ENCODE results near the gene CD22. TPM values are rescaled to one million over a fixed set of nuclear protein-coding genes. Genes with fewer than 3 reads are reported as not detected.

The CD22 gene
- total RNA-seq, 2 experiments from 2014 or later = 0.52 to 0.63 TPM

- H3K36me3 Mint-ChIP-seq (ENCODE audit: low read depth) = no peaks in the 10 kb centered on the region
- H3K9me3 Mint-ChIP-seq (ENCODE audit: insufficient read depth) = no peaks in the 10 kb centered on the region
- CTCF ChIA-PET = interaction anchor here (0.8 to 3.3 kb wide), 5 partner anchors 10 to 147 kb away, joined by 3 to 18 read pairs (median 4); no protein-coding TSS in a partner anchor
- DNase-seq (no peak), ATAC-seq (no peak)
- POLR2A ChIA-PET = no interaction called here
- peaks cover 9% of the 10 kb centered on the region for H3K27me3 Mint-ChIP-seq (ENCODE audit: low read depth)
- H3K4me3 Mint-ChIP-seq = peak overlapping the region; percentile 51
- H3K4me1 Mint-ChIP-seq (ENCODE audit: low read depth) = peaks cover 35% of the 10 kb centered on the region
- peak overlapping the region; percentile 50 for H3K27ac Mint-ChIP-seq
These were observed 18.9 kb downstream of the CD22 start for GRCh38 chr19:35347930-35348298.

GRCh38 chr19:35348911-35349611, 20.1 kb downstream of the CD22 start:
- CTCF ChIA-PET = interaction anchor here (1.1 to 3.3 kb wide), 4 partner anchors 15 to 146 kb away, joined by 3 to 18 read pairs (median 6); no protein-coding TSS in a partner anchor

GRCh38 chr19:35349614-35350521, 20.9 kb downstream of the CD22 start:
- Mint-ChIP-seq H3K9me3 (ENCODE audit: insufficient read depth) (no peaks in the 10 kb centered on the region), H3K4me3 (no peak overlapping the region), H3K27ac (no peak overlapping the region), H3K4me1 (ENCODE audit: low read depth) (peaks cover 36% of the 10 kb centered on the region), H3K36me3 (ENCODE audit: low read depth) (no peaks in the 10 kb centered on the region), H3K27me3 (ENCODE audit: low read depth) (peaks cover 4% of the 10 kb centered on the region)
- ATAC-seq (no peak), DNase-seq (no peak)
- ChIA-PET CTCF (interaction anchor here (1.1 to 3.3 kb wide), 4 partner anchors 16 to 146 kb away, joined by 3 to 18 read pairs (median 6); no protein-coding TSS in a partner anchor), POLR2A (no interaction called here)

More at GRCh38 chr19:35348911-35349611, 20.1 kb downstream of the CD22 start:
- Mint-ChIP-seq H3K4me3 (no peak overlapping the region), H3K4me1 (ENCODE audit: low read depth) (peaks cover 36% of the 10 kb centered on the region), H3K9me3 (ENCODE audit: insufficient read depth) (no peaks in the 10 kb centered on the region), H3K27me3 (ENCODE audit: low read depth) (peaks cover 4% of the 10 kb centered on the region), H3K27ac (no peak overlapping the region), H3K36me3 (ENCODE audit: low read depth) (no peaks in the 10 kb centered on the region)
- ATAC-seq (no peak), DNase-seq (no peak)
- POLR2A ChIA-PET = no interaction called here

- H3K4me3 Mint-ChIP-seq = no peak overlapping the region
- peaks cover 35% of the 10 kb centered on the region for H3K4me1 Mint-ChIP-seq (ENCODE audit: low read depth)
- POLR2A ChIA-PET = no interaction called here
- CTCF ChIA-PET = interaction anchor here (0.8 to 1.2 kb wide), 4 partner anchors 113 to 144 kb away, joined by 3 read pairs; no protein-coding TSS in a partner anchor
- H3K27me3 Mint-ChIP-seq (ENCODE audit: low read depth) = peaks cover 4% of the 10 kb centered on the region
- no peak overlapping the region for H3K27ac Mint-ChIP-seq
- DNase-seq = no peak
- H3K36me3 Mint-ChIP-seq (ENCODE audit: low read depth) = no peaks in the 10 kb centered on the region
- H3K9me3 Mint-ChIP-seq (ENCODE audit: insufficient read depth) = no peaks in the 10 kb centered on the region
- ATAC-seq = no peak
These were observed 21.6 kb downstream of the CD22 start for GRCh38 chr19:35350591-35350990.

- DNase-seq (no peak), ATAC-seq (no peak)
- Mint-ChIP-seq H3K4me3 (no peak overlapping the region), H3K4me1 (ENCODE audit: low read depth) (peaks cover 25% of the 10 kb centered on the region), H3K27ac (no peak overlapping the region), H3K36me3 (ENCODE audit: low read depth) (no peaks in the 10 kb centered on the region), H3K9me3 (ENCODE audit: insufficient read depth) (no peaks in the 10 kb centered on the region), H3K27me3 (ENCODE audit: low read depth) (peaks cover 3% of the 10 kb centered on the region)
- POLR2A ChIA-PET = no interaction called here
- CTCF ChIA-PET = interaction anchor here (0.8 to 3.2 kb wide), 11 partner anchors 18 to 146 kb away, joined by 3 to 73 read pairs (median 4); no protein-coding TSS in a partner anchor
These were observed 22.6 kb downstream of the CD22 start for GRCh38 chr19:35351411-35352176.

- ChIA-PET CTCF (interaction anchor here (0.8 to 3.2 kb wide), 16 partner anchors 19 to 196 kb away, joined by 3 to 73 read pairs (median 4); no protein-coding TSS in a partner anchor), POLR2A (interaction anchor here (1.5 kb wide), 1 partner anchor 116 kb away, joined by 5 read pairs; no protein-coding TSS in a partner anchor)
- H3K4me3 Mint-ChIP-seq = no peak overlapping the region
- DNase-seq = no peak
- peaks cover 20% of the 10 kb centered on the region for H3K4me1 Mint-ChIP-seq (ENCODE audit: low read depth)
- no peaks in the 10 kb centered on the region for H3K9me3 Mint-ChIP-seq (ENCODE audit: insufficient read depth)
- no peak for ATAC-seq
- H3K36me3 Mint-ChIP-seq (ENCODE audit: low read depth) = no peaks in the 10 kb centered on the region
- peaks cover 3% of the 10 kb centered on the region for H3K27me3 Mint-ChIP-seq (ENCODE audit: low read depth)
- H3K27ac Mint-ChIP-seq = no peak overlapping the region
These were observed 23.1 kb downstream of the CD22 start for GRCh38 chr19:35352177-35352447.

- ChIA-PET CTCF (interaction anchor here (0.6 to 3.2 kb wide), 32 partner anchors 10 to 295 kb away, joined by 3 to 73 read pairs (median 4); partner anchors contain the start of gene COX6B1), POLR2A (interaction anchor here (1.2 to 1.5 kb wide), 2 partner anchors 110 to 116 kb away, joined by 5 read pairs; no protein-coding TSS in a partner anchor)
- H3K4me1 Mint-ChIP-seq (ENCODE audit: low read depth) = peaks cover 17% of the 10 kb centered on the region
- no peak overlapping the region for H3K4me3 Mint-ChIP-seq
- H3K9me3 Mint-ChIP-seq (ENCODE audit: insufficient read depth) = no peaks in the 10 kb centered on the region
- ATAC-seq (peak; percentile 74), DNase-seq (peak; percentile 83)
- H3K27ac Mint-ChIP-seq = no peak overlapping the region
- no peaks in the 10 kb centered on the region for H3K36me3 Mint-ChIP-seq (ENCODE audit: low read depth)
- peaks cover 3% of the 10 kb centered on the region for H3K27me3 Mint-ChIP-seq (ENCODE audit: low read depth)
These were observed 23.7 kb downstream of the CD22 start for GRCh38 chr19:35352448-35353304.

GRCh38 chr19:35353635-35354034, 24.6 kb downstream of the CD22 start:
- H3K27me3 Mint-ChIP-seq (ENCODE audit: low read depth) = peaks cover 3% of the 10 kb centered on the region
- DNase-seq = no peak
- CTCF ChIA-PET = interaction anchor here (0.6 to 3.2 kb wide), 28 partner anchors 11 to 294 kb away, joined by 3 to 73 read pairs (median 4); partner anchors contain the start of gene COX6B1
- H3K36me3 Mint-ChIP-seq (ENCODE audit: low read depth) = no peaks in the 10 kb centered on the region
- H3K27ac Mint-ChIP-seq = no peak overlapping the region
- no peak overlapping the region for H3K4me3 Mint-ChIP-seq
- no peak for ATAC-seq
- POLR2A ChIA-PET = interaction anchor here (1.2 to 1.5 kb wide), 2 partner anchors 109 to 115 kb away, joined by 5 read pairs; no protein-coding TSS in a partner anchor
- no peaks in the 10 kb centered on the region for H3K9me3 Mint-ChIP-seq (ENCODE audit: insufficient read depth)
- H3K4me1 Mint-ChIP-seq (ENCODE audit: low read depth) = peaks cover 16% of the 10 kb centered on the region

GRCh38 chr19:35354898-35355297, 25.9 kb downstream of the CD22 start:
- Mint-ChIP-seq H3K36me3 (ENCODE audit: low read depth) (no peaks in the 10 kb centered on the region), H3K4me3 (no peak overlapping the region), H3K27me3 (ENCODE audit: low read depth) (peaks cover 3% of the 10 kb centered on the region), H3K27ac (no peak overlapping the region), H3K9me3 (ENCODE audit: insufficient read depth) (no peaks in the 10 kb centered on the region), H3K4me1 (ENCODE audit: low read depth) (peaks cover 16% of the 10 kb centered on the region)
- no peak for ATAC-seq
- CTCF ChIA-PET = interaction anchor here (1.1 to 4.0 kb wide), 4 partner anchors 107 to 154 kb away, joined by 3 to 73 read pairs (median 28); no protein-coding TSS in a partner anchor
- POLR2A ChIA-PET = no interaction called here
- no peak for DNase-seq

- ATAC-seq (no peak), DNase-seq (no peak)
- Mint-ChIP-seq H3K27me3 (ENCODE audit: low read depth) (peaks cover 3% of the 10 kb centered on the region), H3K4me3 (no peak overlapping the region), H3K4me1 (ENCODE audit: low read depth) (peaks cover 16% of the 10 kb centered on the region), H3K36me3 (ENCODE audit: low read depth) (no peaks in the 10 kb centered on the region), H3K9me3 (ENCODE audit: insufficient read depth) (no peaks in the 10 kb centered on the region), H3K27ac (no peak overlapping the region)
- ChIA-PET POLR2A (no interaction called here), CTCF (interaction anchor here (1.6 to 4.0 kb wide), 2 partner anchors 19 to 139 kb away, joined by 3 to 21 read pairs; no protein-coding TSS in a partner anchor)
These were observed 26.9 kb downstream of the CD22 start for GRCh38 chr19:35355791-35356460.
